CD1c-positive myeloid dendritic cell (primary cell): ENCODE results near the gene SLC30A7.
"Not testable (repeated sequence)": the region's sequence is repeated elsewhere in the genome, so short reads cannot be mapped to it uniquely, and the experiment has no call there.

Experiments used
- DNase-seq: peaks from one replicate; pipeline ENCODE4 v3.0.0-alpha.2; 2016; ENCODE audit errors: extremely low spot score

Gene SLC30A7

GRCh38 chr1:100891380-100891779, 4.5 kb upstream of the SLC30A7 start:
- no peak for DNase-seq

- DNase-seq = no peak
These were observed 3.3 kb upstream of the SLC30A7 start for GRCh38 chr1:100892554-100892953.

- DNase-seq = no peak
These were observed 2.2 kb upstream of the SLC30A7 start for GRCh38 chr1:100893718-100894117.

- DNase-seq = peak; percentile 79
These were observed 1.0 kb upstream of the SLC30A7 start, which contains the start of gene EXTL2 for GRCh38 chr1:100894603-100895539. Gene EXTL2, minus strand, starts transcription at chr1:100894842. Its CDS starts 6,085 bp downstream, at chr1:100888757.

GRCh38 chr1:100896481-100896982, 642 bp downstream of the SLC30A7 start:
- DNase-seq = peak; percentile 68

- DNase-seq = no peak
These were observed 6.5 kb downstream of the SLC30A7 start for GRCh38 chr1:100902365-100902764.

GRCh38 chr1:100903777-100904176, 7.9 kb downstream of the SLC30A7 start:
- no peak for DNase-seq

GRCh38 chr1:100904528-100904927, 8.6 kb downstream of the SLC30A7 start:
- DNase-seq = no peak

- no peak for DNase-seq
These were observed 9.3 kb downstream of the SLC30A7 start for GRCh38 chr1:100905181-100905580.

GRCh38 chr1:100907887-100908286, 12.0 kb downstream of the SLC30A7 start:
- DNase-seq = no peak

GRCh38 chr1:100909018-100909417, 13.1 kb downstream of the SLC30A7 start:
- no peak for DNase-seq

- DNase-seq = no peak
These were observed 16.1 kb downstream of the SLC30A7 start for GRCh38 chr1:100912019-100912418.

GRCh38 chr1:100921110-100921706, 25.3 kb downstream of the SLC30A7 start:
- DNase-seq = peak; percentile 74

GRCh38 chr1:100924212-100924611, 28.3 kb downstream of the SLC30A7 start:
- no peak for DNase-seq

- DNase-seq = no peak
These were observed 29.1 kb downstream of the SLC30A7 start for GRCh38 chr1:100924991-100925390.

GRCh38 chr1:100926240-100926639, 30.4 kb downstream of the SLC30A7 start:
- DNase-seq = no peak

- peak; percentile 7 for DNase-seq
These were observed 31.4 kb downstream of the SLC30A7 start for GRCh38 chr1:100927276-100927675.

GRCh38 chr1:100928128-100928527, 32.2 kb downstream of the SLC30A7 start:
- no peak for DNase-seq

GRCh38 chr1:100930494-100930893, 34.6 kb downstream of the SLC30A7 start:
- no peak for DNase-seq

GRCh38 chr1:100931716-100932115, 35.8 kb downstream of the SLC30A7 start:
- DNase-seq = no peak

- DNase-seq = not testable (repeated sequence)
These were observed 37.7 kb downstream of the SLC30A7 start for GRCh38 chr1:100933555-100933954.

GRCh38 chr1:100936194-100936967, 40.5 kb downstream of the SLC30A7 start:
- no peak for DNase-seq
